ENCODE results near the gene TAF10.

TAF10 gene

GRCh38 chr11:6640036-6640984 lies 28.3 kb upstream of the TAF10 start:
- DNase-seq, result no peak

GRCh38 chr11:6638429-6638828 lies 26.4 kb upstream of the TAF10 start:
- DNase-seq, result no peak

- no peak for DNase-seq
Measured at GRCh38 chr11:6637871-6638270, 25.9 kb upstream of the TAF10 start.

- DNase-seq, result no peak
Measured at GRCh38 chr11:6636480-6636879, 24.5 kb upstream of the TAF10 start.

GRCh38 chr11:6635082-6635932 lies 23.3 kb upstream of the TAF10 start:
- DNase-seq, result no peak

- DNase-seq, result no peak
Measured at GRCh38 chr11:6634534-6634933, 22.5 kb upstream of the TAF10 start.

- no peak for DNase-seq
Measured at GRCh38 chr11:6633422-6634408, 21.7 kb upstream of the TAF10 start.

GRCh38 chr11:6632116-6633073 lies 20.4 kb upstream of the TAF10 start:
- no peak for DNase-seq

- no peak for DNase-seq
Measured at GRCh38 chr11:6631361-6631890, 19.4 kb upstream of the TAF10 start.

- DNase-seq, result peak; percentile 44
Measured at GRCh38 chr11:6630632-6631291, 18.7 kb upstream of the TAF10 start.

- DNase-seq, result peak; percentile 58
Measured at GRCh38 chr11:6629892-6630631, 18.0 kb upstream of the TAF10 start.

GRCh38 chr11:6629573-6629891 lies 17.5 kb upstream of the TAF10 start:
- DNase-seq, result no peak

- no peak for DNase-seq
Measured at GRCh38 chr11:6628526-6628925, 16.5 kb upstream of the TAF10 start.

GRCh38 chr11:6627762-6628241 lies 15.8 kb upstream of the TAF10 start:
- DNase-seq, result no peak

- no peak for DNase-seq
Measured at GRCh38 chr11:6626971-6627761, 15.2 kb upstream of the TAF10 start.

GRCh38 chr11:6625832-6626420 lies 13.9 kb upstream of the TAF10 start:
- DNase-seq, result no peak

GRCh38 chr11:6625156-6625831 lies 13.3 kb upstream of the TAF10 start:
- no peak for DNase-seq
